ENCODE results near the gene CDR2L.
"Not testable (repeated sequence)": the region's sequence is repeated elsewhere in the genome, so short reads cannot be mapped to it uniquely, and the experiment has no call there.

The CDR2L gene

DNA sequence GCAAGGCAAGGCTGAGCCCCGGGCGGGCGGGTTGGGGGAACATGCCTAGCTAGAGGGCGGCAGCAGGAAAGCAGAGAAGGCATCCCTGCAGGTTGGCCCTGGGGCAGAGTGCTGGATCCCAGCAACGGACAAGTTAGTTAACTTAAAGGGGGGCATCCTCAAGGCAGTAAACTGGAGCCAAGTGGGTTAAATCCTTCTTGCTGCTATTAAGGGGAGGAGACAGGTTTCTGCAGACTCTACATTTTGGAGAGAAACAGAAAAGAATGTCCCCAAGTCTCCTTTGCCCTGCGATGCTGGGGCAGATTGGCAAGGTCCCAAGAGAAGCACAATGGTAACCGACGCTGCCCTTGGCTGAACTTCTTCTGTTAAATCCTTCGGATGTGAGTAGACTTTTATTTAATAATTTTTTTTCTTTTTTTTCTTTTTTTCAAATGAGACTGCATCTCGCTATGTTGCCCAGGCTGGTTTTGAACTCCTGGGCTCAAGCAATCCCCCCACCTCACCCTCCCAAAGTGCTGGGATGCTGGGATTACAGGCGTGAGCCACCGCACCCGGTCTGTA is 45.4 kb downstream of the CDR2L start:
- DNase-seq (ENCODE audit: insufficient read length, low spot score) = no peak
- no peak for FAIRE-seq
- TF ChIP-seq SPI1 (IDR thresholded peaks at IDR 0.05; ENCODE audit: low read depth, low read length) (no peak), TAF1 (IDR thresholded peaks at IDR 0.05; ENCODE audit: low read depth, low read length) (no peak), POLR2A (IDR thresholded peaks at IDR 0.05; ENCODE audit: low read depth, low read length) (no peak), POU2F2 (IDR thresholded peaks at IDR 0.05; ENCODE audit: low read depth, low read length) (no peak), POLR2AphosphoS5 (IDR thresholded peaks at IDR 0.05; ENCODE audit: low read depth, low read length) (no peak), PAX5 (IDR thresholded peaks at IDR 0.05; ENCODE audit: insufficient read depth, low read length, severe bottlenecking) (no peak)

DNA sequence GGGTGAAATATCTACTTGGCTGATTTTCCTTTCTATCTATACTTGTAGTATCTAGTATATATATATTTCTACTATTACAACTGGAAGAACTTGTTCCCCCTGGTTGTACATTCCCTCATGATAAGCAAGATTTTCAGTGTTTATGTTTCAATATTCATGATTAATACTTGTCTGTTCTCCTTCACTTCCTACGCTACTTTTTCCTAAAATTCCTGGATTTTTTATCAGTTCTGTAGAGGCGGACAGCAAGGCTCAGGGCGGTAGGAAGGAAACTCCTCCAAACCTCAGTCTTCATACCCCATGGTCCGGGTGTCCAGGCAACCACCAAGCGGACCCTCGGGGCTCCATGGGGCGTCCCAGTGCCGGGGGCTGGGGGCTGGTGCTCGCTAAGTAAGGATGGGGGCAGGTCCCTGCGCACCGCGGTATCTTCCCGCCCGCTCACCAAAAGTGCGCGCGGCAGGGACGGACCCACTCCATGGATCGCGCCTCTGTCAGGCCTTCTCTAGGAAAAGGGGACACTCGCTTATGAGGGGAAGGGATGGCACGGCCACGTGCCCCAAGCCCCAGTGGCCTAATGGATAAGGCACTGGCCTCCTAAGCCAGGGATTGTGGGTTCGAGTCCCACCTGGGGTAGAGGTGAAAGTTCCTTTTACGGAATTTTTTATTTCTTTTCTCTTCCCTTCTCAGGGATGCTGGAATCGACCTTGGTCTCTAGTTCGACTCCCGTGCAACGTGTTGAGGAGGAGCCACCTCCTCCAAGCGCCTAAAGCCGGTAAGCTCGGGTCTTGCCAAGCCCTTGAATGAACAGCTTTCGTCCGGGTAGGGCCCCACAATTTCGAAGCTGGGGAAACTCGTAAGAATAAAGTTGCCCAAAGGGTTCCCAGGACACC is 46.2 kb downstream of the CDR2L start:
- DNase-seq (ENCODE audit: insufficient read length, low spot score) (peak; percentile 59), FAIRE-seq (peak; percentile 89)
- TF ChIP-seq POLR2AphosphoS5 (IDR thresholded peaks at IDR 0.05; ENCODE audit: low read depth, low read length) = no peak
- TF ChIP-seq POU2F2 (IDR thresholded peaks at IDR 0.05; ENCODE audit: low read depth, low read length) = no peak
- no peak for TF ChIP-seq PAX5 (IDR thresholded peaks at IDR 0.05; ENCODE audit: insufficient read depth, low read length, severe bottlenecking)
- TF ChIP-seq SPI1 (IDR thresholded peaks at IDR 0.05; ENCODE audit: low read depth, low read length) = no peak
- TF ChIP-seq TAF1 (IDR thresholded peaks at IDR 0.05; ENCODE audit: low read depth, low read length) = no peak
- no peak for TF ChIP-seq POLR2A (IDR thresholded peaks at IDR 0.05; ENCODE audit: low read depth, low read length)

DNA sequence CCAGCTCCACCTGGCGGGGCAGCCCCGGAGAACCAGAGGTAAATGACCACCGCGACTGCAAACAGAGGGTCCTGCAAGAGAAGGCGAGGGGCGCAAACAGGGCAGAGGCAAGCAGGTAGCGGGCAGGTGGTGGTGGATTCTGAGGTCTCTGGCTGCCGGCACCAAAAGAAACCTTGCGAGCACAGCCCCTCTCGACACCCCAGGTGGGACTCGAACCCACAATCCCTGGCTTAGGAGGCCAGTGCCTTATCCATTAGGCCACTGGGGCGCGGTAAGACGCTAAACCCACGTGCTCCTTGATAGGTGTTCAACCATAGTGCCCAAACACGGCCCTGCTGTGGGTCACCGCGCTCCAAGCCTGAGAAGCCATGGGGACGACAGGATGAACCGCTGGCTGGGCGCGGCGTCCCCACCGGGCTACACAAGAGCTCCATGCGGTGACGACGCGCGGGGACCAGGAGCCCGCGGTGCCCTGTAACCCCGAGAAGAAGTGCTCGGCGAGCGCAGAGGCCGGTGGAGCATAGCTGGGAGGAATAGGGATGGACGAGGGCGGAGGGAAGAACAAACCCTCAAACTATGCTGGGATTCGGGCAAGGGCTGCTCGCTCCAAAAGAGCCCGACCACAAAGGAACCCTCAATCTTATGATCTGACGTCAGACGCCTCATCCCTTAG is 46.9 kb downstream of the CDR2L start:
- TF ChIP-seq POU2F2 (IDR thresholded peaks at IDR 0.05; ENCODE audit: low read depth, low read length) (0 out of 2 replicates have a peak, but pooled peaks have one; percentile 11), PAX5 (IDR thresholded peaks at IDR 0.05; ENCODE audit: insufficient read depth, low read length, severe bottlenecking) (peak; percentile 20), TAF1 (IDR thresholded peaks at IDR 0.05; ENCODE audit: low read depth, low read length) (no peak; the same call in 1 of the 2 replicates), POLR2AphosphoS5 (IDR thresholded peaks at IDR 0.05; ENCODE audit: low read depth, low read length) (no peak), POLR2A (IDR thresholded peaks at IDR 0.05; ENCODE audit: low read depth, low read length) (no peak), SPI1 (IDR thresholded peaks at IDR 0.05; ENCODE audit: low read depth, low read length) (no peak)
- FAIRE-seq (peak; percentile 92), DNase-seq (ENCODE audit: insufficient read length, low spot score) (peak; percentile 68)

DNA sequence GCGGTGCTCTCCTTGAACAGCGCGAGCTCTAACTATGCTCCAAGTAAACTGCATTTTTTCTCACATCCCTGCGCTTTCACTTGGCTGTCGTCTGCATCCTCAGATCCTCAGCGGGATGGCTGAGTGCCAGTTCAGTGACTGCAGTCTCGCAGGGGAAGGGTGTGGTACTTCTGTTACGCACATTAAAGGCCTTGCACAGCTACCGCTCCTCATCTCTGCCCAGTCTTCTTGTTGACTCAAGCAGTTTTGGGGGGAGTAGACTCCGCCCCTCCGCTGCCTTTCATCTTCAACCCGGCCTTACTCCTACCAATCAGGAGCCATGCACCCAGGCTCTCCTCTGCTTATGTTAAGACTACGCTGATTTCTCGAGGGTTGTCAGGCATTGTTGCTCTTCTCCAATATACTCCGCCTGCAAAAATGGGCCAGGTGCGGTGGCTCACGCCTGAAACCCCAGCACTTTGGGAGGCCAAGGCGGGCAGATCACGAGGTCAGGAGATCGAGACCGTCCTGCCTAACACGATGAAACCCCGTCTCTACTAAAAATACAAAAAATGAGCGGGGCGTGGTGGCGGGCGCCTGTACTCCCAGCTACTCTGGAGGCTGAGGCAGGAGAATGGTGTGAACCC is 49.3 kb downstream of the CDR2L start:
- DNase-seq (ENCODE audit: insufficient read length, low spot score) (no peak), FAIRE-seq (no peak)
- TF ChIP-seq POLR2A (IDR thresholded peaks at IDR 0.05; ENCODE audit: low read depth, low read length) = no peak
- TF ChIP-seq TAF1 (IDR thresholded peaks at IDR 0.05; ENCODE audit: low read depth, low read length) = no peak
- no peak for TF ChIP-seq PAX5 (IDR thresholded peaks at IDR 0.05; ENCODE audit: insufficient read depth, low read length, severe bottlenecking)
- no peak for TF ChIP-seq POLR2AphosphoS5 (IDR thresholded peaks at IDR 0.05; ENCODE audit: low read depth, low read length)
- TF ChIP-seq POU2F2 (IDR thresholded peaks at IDR 0.05; ENCODE audit: low read depth, low read length) = no peak

DNA sequence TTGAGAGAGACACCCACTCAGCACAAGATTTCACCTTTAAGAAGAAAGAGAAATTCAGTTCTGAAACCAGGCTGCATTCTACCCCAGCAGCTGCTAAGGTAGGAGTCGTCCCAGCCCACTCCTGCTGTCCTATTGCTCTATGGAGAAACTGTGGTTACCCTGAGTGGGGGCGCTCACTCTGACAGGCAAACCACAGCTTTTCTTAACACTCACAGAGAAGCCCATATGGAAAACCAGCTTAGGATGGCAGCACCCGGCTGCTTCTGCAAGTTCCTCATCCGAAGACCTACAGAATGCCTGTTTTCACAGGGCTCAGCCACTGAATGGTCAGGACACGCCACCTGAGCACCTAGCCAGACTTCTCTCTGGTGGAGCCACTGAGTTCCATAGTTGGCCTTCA is 51.8 kb downstream of the CDR2L start:
- no peak for TF ChIP-seq TAF1 (IDR thresholded peaks at IDR 0.05; ENCODE audit: low read depth, low read length)
- TF ChIP-seq POLR2AphosphoS5 (IDR thresholded peaks at IDR 0.05; ENCODE audit: low read depth, low read length) = no peak
- FAIRE-seq = no peak
- no peak for DNase-seq (ENCODE audit: insufficient read length, low spot score)

DNA sequence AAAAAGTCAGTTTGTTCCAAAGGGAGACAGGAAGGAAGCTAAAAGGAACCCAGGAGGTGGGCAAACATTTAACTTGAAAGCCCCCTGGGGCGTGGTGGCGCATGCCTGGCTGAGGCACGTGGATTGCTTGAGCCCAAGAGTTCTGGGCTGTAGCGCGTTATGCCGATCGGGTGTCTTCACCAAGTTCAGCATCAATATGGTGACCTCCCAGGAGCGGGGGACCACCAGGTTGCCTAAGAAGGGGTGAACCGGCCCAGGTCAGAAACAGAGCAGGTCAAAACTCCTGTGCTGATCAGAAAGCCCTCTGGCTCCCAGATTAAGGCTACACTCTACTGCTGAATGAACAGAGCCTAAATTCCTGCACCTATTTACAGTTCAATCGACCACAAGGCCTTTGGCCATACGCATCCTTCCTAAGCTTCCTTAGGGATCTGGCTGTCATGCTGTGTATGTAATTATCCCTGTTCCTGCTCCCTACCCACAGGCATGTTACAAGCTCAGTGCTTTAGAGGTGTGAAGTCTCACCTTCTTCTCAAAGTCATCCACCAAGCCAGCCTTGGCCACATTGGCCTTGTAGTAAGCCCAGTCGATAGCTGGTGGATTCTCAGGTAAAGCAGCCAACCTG is 54.3 kb downstream of the CDR2L start:
- no peak for TF ChIP-seq POLR2A (IDR thresholded peaks at IDR 0.05; ENCODE audit: low read depth, low read length)
- TF ChIP-seq PAX5 (IDR thresholded peaks at IDR 0.05; ENCODE audit: insufficient read depth, low read length, severe bottlenecking) = no peak
- TF ChIP-seq POU2F2 (IDR thresholded peaks at IDR 0.05; ENCODE audit: low read depth, low read length) = no peak
- no peak for FAIRE-seq
- DNase-seq (ENCODE audit: insufficient read length, low spot score) = no peak

DNA sequence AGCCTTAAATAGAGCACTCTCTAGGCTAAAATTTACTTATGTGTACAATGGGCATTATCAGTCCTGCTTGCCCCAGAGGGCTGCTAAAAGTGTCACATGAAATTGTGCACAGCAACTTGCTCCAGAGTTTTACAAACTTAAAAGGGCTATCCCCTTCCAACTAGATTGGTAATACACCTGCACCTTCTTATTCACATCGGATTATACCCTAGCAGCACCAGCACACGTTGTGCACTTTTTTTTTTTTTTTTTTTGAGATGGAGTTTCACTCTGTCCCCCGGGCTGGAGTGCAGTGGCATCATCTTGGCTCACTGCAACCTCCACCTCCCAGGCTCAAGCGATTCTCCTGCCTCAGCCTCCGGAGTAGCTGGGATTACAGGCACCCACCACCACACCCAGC is 56.4 kb downstream of the CDR2L start:
- not testable (repeated sequence) for DNase-seq (ENCODE audit: insufficient read length, low spot score); FAIRE-seq

DNA sequence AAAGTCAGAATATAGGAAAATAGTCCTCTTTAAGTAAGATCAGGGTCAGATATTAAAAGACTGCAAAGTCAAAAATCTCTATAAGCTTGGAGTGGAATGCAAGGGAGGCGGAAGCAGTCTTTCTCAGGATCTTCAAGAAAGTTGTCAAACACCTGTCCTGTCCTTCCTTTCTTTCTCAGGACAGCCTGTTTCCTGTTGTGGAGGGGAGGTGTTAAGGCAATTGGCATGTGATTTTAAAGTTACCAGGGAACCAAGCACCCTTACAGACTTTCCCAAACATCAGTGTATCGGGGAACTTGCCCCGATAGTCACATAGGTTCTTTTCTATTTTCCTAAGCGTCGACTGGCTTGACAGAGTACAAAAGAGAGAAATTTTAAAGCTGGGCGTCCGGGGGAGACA is 57.3 kb downstream of the CDR2L start:
- FAIRE-seq = no peak
- no peak for TF ChIP-seq SPI1 (IDR thresholded peaks at IDR 0.05; ENCODE audit: low read depth, low read length)
- no peak for TF ChIP-seq POLR2A (IDR thresholded peaks at IDR 0.05; ENCODE audit: low read depth, low read length)
- TF ChIP-seq PAX5 (IDR thresholded peaks at IDR 0.05; ENCODE audit: insufficient read depth, low read length, severe bottlenecking) = no peak
- no peak for TF ChIP-seq TAF1 (IDR thresholded peaks at IDR 0.05; ENCODE audit: low read depth, low read length)
- TF ChIP-seq POU2F2 (IDR thresholded peaks at IDR 0.05; ENCODE audit: low read depth, low read length) = no peak
- TF ChIP-seq POLR2AphosphoS5 (IDR thresholded peaks at IDR 0.05; ENCODE audit: low read depth, low read length) = no peak
- no peak for DNase-seq (ENCODE audit: insufficient read length, low spot score)

DNA sequence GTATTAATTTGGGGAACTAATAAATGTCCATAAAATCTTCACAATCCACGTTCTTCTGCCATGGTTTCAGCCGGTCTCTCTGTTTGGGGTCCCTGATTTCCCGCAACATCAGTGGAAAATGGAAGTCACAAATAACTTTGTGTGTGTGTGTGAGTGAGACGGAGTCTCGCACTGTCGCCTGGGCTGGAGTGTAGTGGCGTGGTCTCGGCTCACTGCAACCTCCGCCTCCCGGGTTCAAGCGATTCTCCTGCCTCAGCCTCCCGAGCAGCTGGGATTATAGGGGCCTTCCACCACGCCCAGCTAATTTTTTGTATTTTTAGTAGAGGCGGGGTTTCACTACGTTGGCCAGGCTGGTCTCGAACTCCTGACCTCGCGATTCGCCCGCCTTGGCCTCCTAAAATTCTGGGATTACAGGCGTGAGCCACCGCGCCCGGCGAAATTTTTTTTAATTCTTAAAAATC is 58.5 kb downstream of the CDR2L start:
- DNase-seq (ENCODE audit: insufficient read length, low spot score); FAIRE-seq: not testable (repeated sequence)
